Retinal pigment epithelial cell (primary cell): ENCODE data around the gene BRF1.

Experiments used
- DNase-seq: peaks from one replicate; pipeline ENCODE4 v3.0.0-alpha.2; 2010; ENCODE audit warnings: low read depth
- H3K4me3 ChIP-seq: 2 replicates; pipeline ENCODE4 v1.5.1; 2011; ENCODE audit warnings: mild to moderate bottlenecking, low read length, control low read depth, moderate library complexity
- CTCF ChIP-seq: conservative IDR thresholded peaks from 2 replicates; pipeline ENCODE4 v1.5.1; 2011; ENCODE audit warnings: low read depth, low read length, control low read depth, inconsistent platforms

BRF1 gene

GRCh38 chr14:105184461-105184860 is 116.3 kb downstream of the BRF1 start:
- no peak for TF ChIP-seq CTCF
- DNase-seq: no peak
- H3K4me3 ChIP-seq: no peak overlapping the region

GRCh38 chr14:105182296-105183020 is 118.3 kb downstream of the BRF1 start:
- TF ChIP-seq CTCF: no peak
- H3K4me3 ChIP-seq: no peak overlapping the region
- no peak for DNase-seq

- DNase-seq: no peak
- peak overlapping the region; percentile 27 for H3K4me3 ChIP-seq
- no peak for TF ChIP-seq CTCF
Observed at GRCh38 chr14:105181549-105182295, 119.1 kb downstream of the BRF1 start.

- no peak for TF ChIP-seq CTCF
- DNase-seq: no peak
- H3K4me3 ChIP-seq: peak within 1 kb of the TSS; percentile 62
Observed at GRCh38 chr14:105180592-105181548, 119.9 kb downstream of the BRF1 start, which contains the start of gene NUDT14. Gene NUDT14 (minus strand): TSS chr14:105181312. CDS start chr14:105181209, 103 bp downstream.

- no peak overlapping the region for H3K4me3 ChIP-seq
- no peak for TF ChIP-seq CTCF
- DNase-seq: no peak
Observed at GRCh38 chr14:105179191-105179590, 121.6 kb downstream of the BRF1 start.

GRCh38 chr14:105178868-105179140 is 122.0 kb downstream of the BRF1 start:
- no peak for TF ChIP-seq CTCF
- no peak for DNase-seq

More at GRCh38 chr14:105178868-105179140, 122.0 kb downstream of the BRF1 start:
- H3K4me3 ChIP-seq: no peak overlapping the region
